A549 treated with CORT108297 at 1 μM for 4 hours (cell line): ENCODE measurements around the gene AAR2. TPM values are rescaled to one million over a fixed set of nuclear protein-coding genes. Genes with fewer than 3 reads are reported as not detected.

Experiments
- total RNA-seq: library from RNA; stranded (reverse); fragments of 200-300 nt; extraction: Qiagen RNA extraction; gene quantifications from 5 replicates; pipeline ENCODE4 v1.2.3, GENCODE V29; 2022

Gene AAR2, protein sequence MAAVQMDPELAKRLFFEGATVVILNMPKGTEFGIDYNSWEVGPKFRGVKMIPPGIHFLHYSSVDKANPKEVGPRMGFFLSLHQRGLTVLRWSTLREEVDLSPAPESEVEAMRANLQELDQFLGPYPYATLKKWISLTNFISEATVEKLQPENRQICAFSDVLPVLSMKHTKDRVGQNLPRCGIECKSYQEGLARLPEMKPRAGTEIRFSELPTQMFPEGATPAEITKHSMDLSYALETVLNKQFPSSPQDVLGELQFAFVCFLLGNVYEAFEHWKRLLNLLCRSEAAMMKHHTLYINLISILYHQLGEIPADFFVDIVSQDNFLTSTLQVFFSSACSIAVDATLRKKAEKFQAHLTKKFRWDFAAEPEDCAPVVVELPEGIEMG
- total RNA-seq, result 39.2 to 44.3 TPM (median 42.2 TPM) in 5 replicates

DNA sequence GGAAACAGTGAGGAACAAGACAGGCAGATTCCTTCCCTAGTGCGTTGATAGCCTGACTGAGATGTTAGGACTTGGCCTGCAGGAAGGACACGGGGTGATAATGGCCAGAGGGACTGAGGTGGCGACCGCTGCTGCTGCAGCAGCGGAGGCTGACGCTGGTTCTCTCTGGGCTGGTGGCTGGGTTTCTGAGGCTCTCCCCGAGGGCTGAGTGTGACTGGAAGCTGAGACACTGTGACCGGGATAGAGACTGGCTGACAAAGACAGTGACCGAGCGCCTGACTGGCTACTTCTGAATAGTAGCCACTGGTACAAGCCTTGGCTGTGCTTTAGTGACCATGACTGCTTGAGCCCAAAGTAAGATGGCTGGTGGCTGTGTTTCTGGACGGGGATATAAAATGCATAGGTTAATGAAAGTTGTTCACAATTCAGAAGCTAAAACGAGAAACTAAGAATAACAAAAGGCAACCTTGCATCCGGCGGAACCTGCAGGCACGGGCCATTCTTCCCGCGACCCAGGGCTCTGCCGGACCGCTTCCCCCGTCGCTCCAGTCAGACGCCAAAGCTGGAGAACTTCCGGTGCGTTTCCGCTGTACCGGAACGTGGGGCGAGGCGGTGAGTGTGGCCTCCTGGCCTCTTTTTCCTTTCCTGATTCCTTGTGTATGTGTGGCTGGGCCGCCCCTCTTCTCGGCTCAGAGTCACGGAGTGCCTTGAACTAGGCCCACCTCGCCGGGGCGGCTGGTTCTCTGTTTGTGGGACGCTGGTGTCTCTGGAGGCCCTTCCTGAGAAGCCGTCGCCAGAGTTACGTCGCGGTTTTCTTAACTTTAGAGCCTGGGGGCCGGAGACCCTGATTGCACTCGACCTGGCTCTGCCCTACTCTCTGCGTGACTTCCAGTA is at the start of gene AAR2:
Gene AAR2 (plus strand): TSS at position 587 of the 894 bp plus-strand sequence. CDS start 3,391 bp downstream, outside the sequence.

DNA sequence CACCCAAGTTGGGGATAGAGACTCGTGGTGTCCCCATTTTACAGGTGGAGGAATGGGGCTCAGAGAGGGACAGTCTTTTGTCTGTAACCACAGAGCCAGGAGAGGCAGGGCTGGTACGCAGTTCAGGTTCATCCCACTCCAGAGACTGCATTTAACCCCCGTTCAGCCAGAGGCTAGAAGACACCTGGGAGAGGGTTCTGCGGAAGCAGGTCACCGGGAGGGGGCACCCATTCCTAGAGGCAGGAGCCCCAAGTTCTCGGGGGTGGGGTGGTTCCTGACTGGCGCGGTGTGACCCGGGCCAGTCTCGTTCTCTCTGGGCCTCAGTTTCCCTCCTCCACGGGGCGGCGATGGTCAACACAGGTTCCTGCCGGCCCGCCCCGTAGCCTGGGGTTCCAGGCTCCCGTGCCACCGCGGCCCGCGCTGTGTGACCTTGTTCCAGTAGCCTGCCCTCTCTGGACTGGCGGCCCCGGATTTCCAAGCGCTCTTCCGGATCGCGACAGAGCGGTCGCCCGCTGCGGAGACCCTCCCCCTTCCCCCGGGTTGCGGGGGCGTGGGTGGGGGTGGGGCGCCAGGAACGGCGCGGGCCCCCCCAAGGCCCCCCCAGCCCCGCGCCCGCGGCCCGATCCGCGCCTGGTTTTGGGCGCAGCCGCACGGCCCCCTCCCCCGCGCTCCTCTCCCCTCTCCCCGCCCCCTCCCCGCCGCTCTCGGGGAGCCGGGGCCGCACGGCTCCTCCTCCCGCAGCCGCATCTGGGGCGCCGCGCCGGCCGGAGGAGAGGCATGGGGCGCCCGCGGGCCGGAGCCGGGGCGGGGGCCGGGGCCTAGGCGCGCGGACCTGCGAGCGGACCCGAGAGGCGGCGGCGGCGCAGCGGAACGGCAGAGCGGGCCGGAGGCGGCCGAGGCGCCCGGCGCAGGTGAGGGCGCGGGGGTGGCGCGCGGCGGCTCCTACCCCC is 69.6 kb downstream of the AAR2 start, which contains the start of gene DLGAP4:
Gene DLGAP4 (plus strand): TSS at position 738 of the 950 bp plus-strand sequence. CDS start 125,379 bp downstream, outside the sequence.

Other genes with a start within 250 kb of the AAR2 start
- 48.6 to 70.8 TPM (median 64.3 TPM) in 5 replicates for gene EPB41L1, start 81.7 kb upstream of the AAR2 start, total RNA-seq
- gene DLGAP4, start 69.9 kb downstream of the AAR2 start, total RNA-seq, result 57.5 to 73.4 TPM (median 66.9 TPM) in 5 replicates